Right renal pelvis (tissue), 4 donors: ENCODE results near the gene ZNF511. TPM values are rescaled to one million over a fixed set of nuclear protein-coding genes. Genes with fewer than 3 reads are reported as not detected.

Experiments
- DNase-seq, 4 donors: peaks; one replicate each; pipeline ENCODE4 v3.0.0-alpha.2; 2013; ENCODE audit warnings: low read depth in 4 of 4, low spot score in 3 of 4, missing footprints in 1 of 4
- polyA plus RNA-seq, 4 donors: library from polyadenylated mRNA; unstranded; fragments of 120-200 nt; gene quantifications; one replicate each; pipeline ENCODE4 v1.2.1, GENCODE V29; 2013; ENCODE audit not compliant: insufficient read length in 4 of 4

Gene ZNF511
- polyA plus RNA-seq, 4 donors: 32.9 to 41.8 (median 38.8) TPM

DNA sequence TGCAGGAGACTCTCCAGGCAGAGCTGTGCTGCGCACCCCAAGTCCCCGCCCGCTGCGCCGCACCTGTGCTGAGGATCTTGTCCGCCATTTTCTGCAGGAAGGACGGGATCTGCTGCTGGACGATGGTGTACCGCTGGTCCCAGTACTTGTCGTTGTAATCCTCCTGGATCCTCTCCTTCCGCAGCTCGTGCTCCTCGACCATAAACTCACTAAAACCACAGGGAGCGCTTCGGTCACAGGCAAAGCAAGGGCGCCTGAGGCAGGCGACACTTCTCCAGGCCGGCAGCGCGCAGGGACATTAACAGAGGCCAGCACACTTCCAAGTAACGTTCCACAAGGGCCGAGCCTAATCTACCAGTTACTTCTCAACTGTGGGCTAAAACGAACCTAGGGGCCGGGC is 19.0 kb upstream of the ZNF511 start:
- no peak for DNase-seq

- no peak for DNase-seq
These were observed 15.6 kb upstream of the ZNF511 start for GRCh38 chr10:133292919-133293809.

- no peak for DNase-seq
These were observed 14.9 kb upstream of the ZNF511 start for GRCh38 chr10:133293810-133294119.

GRCh38 chr10:133294189-133294588 is 14.5 kb upstream of the ZNF511 start:
- DNase-seq: no peak

- no peak for DNase-seq
These were observed 13.0 kb upstream of the ZNF511 start for GRCh38 chr10:133295426-133296320.

GRCh38 chr10:133297504-133297903 is 11.2 kb upstream of the ZNF511 start:
- DNase-seq: no peak

- DNase-seq: no peak
These were observed 10.2 kb upstream of the ZNF511 start for GRCh38 chr10:133298466-133298865.

DNA sequence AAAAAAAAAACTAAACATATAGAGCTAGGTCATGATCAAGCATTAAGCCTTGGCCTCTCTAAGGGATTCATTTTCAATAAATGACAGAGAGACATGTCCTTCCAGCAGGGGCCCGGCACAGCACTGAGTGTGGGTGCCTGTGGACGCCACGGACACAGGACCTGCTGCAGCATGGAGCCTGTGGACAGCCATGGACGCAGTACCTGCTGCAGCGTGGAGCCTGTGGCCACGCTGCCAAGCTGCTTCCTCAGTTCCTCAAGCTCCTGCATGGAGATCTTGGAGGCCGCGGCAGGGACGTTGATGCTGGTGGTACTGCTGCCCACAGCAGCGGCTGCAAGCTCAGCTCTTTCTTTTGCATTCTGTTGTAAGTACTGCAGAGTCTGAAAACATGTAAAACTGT is 9.5 kb upstream of the ZNF511 start:
- no peak for DNase-seq

GRCh38 chr10:133299738-133300137 is 9.0 kb upstream of the ZNF511 start:
- DNase-seq: no peak

DNA sequence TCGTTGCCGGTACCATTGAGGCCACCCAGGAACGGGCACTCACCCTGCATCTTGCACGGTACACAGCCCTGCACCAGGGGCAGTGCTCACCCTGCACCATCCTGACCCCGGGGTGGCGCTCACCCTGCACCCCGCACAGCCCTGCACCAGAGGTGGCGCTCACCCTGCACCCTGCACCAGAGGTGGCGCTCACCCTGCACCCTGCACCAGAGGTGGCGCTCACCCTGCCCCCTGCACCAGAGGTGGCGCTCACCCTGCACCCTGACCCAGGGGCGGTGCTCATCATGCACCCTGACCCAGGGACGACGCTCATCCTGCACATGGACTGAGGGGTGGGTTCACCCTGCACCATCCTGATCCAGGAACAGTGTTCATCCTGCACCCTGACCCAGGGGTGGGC is 6.5 kb upstream of the ZNF511 start:
- no peak for DNase-seq

GRCh38 chr10:133303206-133303605 is 5.5 kb upstream of the ZNF511 start:
- DNase-seq: no peak

GRCh38 chr10:133306097-133306476 is 2.6 kb upstream of the ZNF511 start:
- DNase-seq: no peak

GRCh38 chr10:133306941-133307379 is 1.8 kb upstream of the ZNF511 start:
- DNase-seq: no peak

DNA sequence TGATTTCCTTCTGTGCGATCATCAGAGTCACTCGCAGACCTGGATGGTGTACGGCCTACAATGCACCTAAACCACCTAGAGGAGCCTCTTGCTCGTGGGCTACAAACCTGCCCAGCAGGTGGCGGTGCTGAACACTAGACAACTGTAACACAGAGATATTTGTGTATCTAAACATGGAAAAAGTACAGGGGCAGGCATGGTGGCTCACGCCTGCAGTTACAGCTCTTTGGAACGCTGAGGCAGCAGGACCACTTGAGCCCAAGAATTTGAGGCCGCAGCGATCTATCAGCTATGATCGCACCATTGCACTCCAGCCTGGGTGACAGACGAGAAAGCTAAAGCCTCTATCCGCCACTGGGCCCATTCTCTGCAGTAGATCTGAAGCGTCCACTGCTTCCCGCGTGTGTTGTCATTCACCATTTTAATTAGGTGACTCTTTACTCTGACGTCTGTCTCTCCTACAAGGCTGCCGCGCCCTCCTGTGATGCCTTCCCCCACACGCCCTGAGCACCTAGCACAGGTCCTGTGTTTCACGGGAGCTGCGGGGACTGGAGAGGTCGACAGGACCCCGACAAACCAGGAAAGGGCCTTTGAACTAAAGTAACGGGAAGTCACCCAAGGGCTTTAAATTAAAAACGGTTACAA is 816 bp upstream of the ZNF511 start:
- DNase-seq: peak in 3 of 4 donors; percentile 63 to 69 (median 67)

GRCh38 chr10:133309100-133309719 is 496 bp downstream of the ZNF511 start:
- peak; percentile 58 to 82 (median 68) for DNase-seq

GRCh38 chr10:133309720-133310398 is 1.1 kb downstream of the ZNF511 start:
- DNase-seq: no peak

DNA sequence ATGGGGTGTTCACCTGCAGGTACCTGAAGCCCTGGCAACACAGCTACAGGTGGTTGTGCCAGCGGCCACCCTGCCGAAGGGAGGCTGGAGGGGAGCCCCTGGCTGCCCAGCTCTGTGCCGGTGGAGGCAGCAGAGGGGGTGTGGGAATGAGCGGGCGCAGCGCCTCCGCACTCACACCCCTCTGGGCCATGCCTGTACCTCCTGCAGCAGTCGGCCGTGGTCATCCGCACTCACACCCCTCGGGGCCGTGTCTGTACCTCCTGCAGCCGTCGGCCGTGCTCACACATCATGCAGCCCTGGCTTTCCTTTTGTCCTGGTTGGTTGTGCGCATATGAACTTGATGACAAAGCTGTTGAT is 1.7 kb downstream of the ZNF511 start:
- no peak for DNase-seq

DNA sequence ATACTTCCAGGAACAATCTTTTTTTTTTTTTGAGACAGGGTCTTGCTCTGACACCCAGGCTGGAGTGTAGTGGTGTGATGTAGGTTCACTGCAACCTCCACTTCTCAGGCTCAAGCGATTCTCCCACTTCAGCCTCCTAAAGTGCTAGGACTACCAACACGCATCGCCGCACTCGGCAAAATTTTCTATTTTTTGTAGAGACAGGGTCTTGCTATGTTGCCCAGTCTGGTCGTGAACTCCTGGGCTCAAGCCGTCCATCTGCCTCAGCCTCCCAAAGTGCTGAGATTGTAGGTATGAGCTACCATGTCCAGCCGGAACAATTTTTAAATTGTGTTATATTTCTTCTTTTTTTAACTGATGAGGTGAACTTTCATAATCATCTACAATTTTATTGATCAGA is 2.1 kb downstream of the ZNF511 start:
- no peak for DNase-seq

DNA sequence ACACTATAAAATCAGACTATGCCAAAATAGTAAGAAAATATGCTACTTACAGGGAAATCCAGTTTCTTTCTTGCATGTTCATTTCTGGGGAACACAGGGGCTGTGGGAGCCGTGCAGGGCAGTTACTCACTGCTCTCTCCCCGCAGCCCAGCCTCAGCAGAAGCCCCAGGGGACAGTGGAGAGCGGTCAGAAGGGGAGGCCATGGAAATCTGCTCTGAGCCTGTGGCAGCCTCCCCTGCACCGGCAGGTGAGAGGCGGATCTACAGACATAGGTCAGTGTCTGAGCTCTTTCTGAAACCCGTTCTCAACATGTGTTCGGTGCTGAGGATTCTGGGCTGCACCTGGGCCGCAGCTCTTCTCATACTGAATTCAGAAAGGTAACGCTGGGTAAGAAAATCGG is 2.9 kb downstream of the ZNF511 start:
- no peak for DNase-seq
